Stimulated activated CD8-positive, alpha-beta memory T cell treated with anti-CD3 and anti-CD28 coated beads, Interleukin-15, amount 100 ng/mL, for 24 hours (primary cell): ENCODE measurements around the gene ULK4.

Source experiments
- DNase-seq: peaks from one replicate; pipeline ENCODE4 v3.0.0-alpha.2; 2020; ENCODE audit warnings: low read depth

The ULK4 gene

GRCh38 chr3:41638381-41638780 lies 323.5 kb downstream of the ULK4 start:
- no peak for DNase-seq

- DNase-seq: no peak
Observed at GRCh38 chr3:41632700-41633099, 329.2 kb downstream of the ULK4 start.

- DNase-seq: no peak
Observed at GRCh38 chr3:41630708-41631107, 331.2 kb downstream of the ULK4 start.

- no peak for DNase-seq
Observed at GRCh38 chr3:41629986-41630385, 331.9 kb downstream of the ULK4 start.

- DNase-seq: no peak
Observed at GRCh38 chr3:41629072-41629471, 332.8 kb downstream of the ULK4 start.

- no peak for DNase-seq
Observed at GRCh38 chr3:41627477-41628087, 334.3 kb downstream of the ULK4 start.

GRCh38 chr3:41612853-41613252 lies 349.1 kb downstream of the ULK4 start:
- DNase-seq: no peak

- DNase-seq: no peak
Observed at GRCh38 chr3:41611008-41611407, 350.9 kb downstream of the ULK4 start.

GRCh38 chr3:41608347-41608746 lies 353.6 kb downstream of the ULK4 start:
- no peak for DNase-seq

- no peak for DNase-seq
Observed at GRCh38 chr3:41603807-41604206, 358.1 kb downstream of the ULK4 start.

GRCh38 chr3:41602121-41602520 lies 359.8 kb downstream of the ULK4 start:
- DNase-seq: no peak

- no peak for DNase-seq
Observed at GRCh38 chr3:41601404-41601987, 360.4 kb downstream of the ULK4 start.

GRCh38 chr3:41600616-41601015 lies 361.3 kb downstream of the ULK4 start:
- no peak for DNase-seq

- DNase-seq: no peak
Observed at GRCh38 chr3:41599127-41599484, 362.8 kb downstream of the ULK4 start.

GRCh38 chr3:41598402-41599126 lies 363.3 kb downstream of the ULK4 start:
- no peak for DNase-seq

GRCh38 chr3:41593774-41594173 lies 368.1 kb downstream of the ULK4 start:
- DNase-seq: no peak

- DNase-seq: no peak
Observed at GRCh38 chr3:41592753-41593510, 369.0 kb downstream of the ULK4 start.

- no peak for DNase-seq
Observed at GRCh38 chr3:41583014-41583413, 378.9 kb downstream of the ULK4 start.

- no peak for DNase-seq
Observed at GRCh38 chr3:41581700-41582099, 380.2 kb downstream of the ULK4 start.

GRCh38 chr3:41580274-41580959 lies 381.5 kb downstream of the ULK4 start:
- no peak for DNase-seq

- no peak for DNase-seq
Observed at GRCh38 chr3:41579861-41580260, 382.0 kb downstream of the ULK4 start.

- no peak for DNase-seq
Observed at GRCh38 chr3:41578798-41579197, 383.1 kb downstream of the ULK4 start.
